ENCODE data around the gene LMOD3.

The LMOD3 gene

GRCh38 chr3:69096299-69096698 is 26.1 kb downstream of the LMOD3 start:
- no peak for DNase-seq (ENCODE audit: extremely low read depth, low read depth)

GRCh38 chr3:69095636-69096035 is 26.8 kb downstream of the LMOD3 start:
- TF ChIP-seq CTCF (IDR thresholded peaks at IDR 0.05; ENCODE audit: low read depth, low read length), result no peak
- no peak for DNase-seq (ENCODE audit: extremely low read depth, low read depth)

More at GRCh38 chr3:69096299-69096698, 26.1 kb downstream of the LMOD3 start:
- no peak for TF ChIP-seq CTCF (IDR thresholded peaks at IDR 0.05; ENCODE audit: low read depth, low read length)

- DNase-seq (ENCODE audit: extremely low read depth, low read depth), result no peak
- no peak for TF ChIP-seq CTCF (IDR thresholded peaks at IDR 0.05; ENCODE audit: low read depth, low read length)
Measured at GRCh38 chr3:69094467-69095205, 27.8 kb downstream of the LMOD3 start.

- TF ChIP-seq CTCF (IDR thresholded peaks at IDR 0.05; ENCODE audit: low read depth, low read length), result no peak
- DNase-seq (ENCODE audit: extremely low read depth, low read depth), result no peak
Measured at GRCh38 chr3:69092030-69092516, 30.3 kb downstream of the LMOD3 start.

- TF ChIP-seq CTCF (IDR thresholded peaks at IDR 0.05; ENCODE audit: low read depth, low read length), result no peak
- DNase-seq (ENCODE audit: extremely low read depth, low read depth), result no peak
Measured at GRCh38 chr3:69091389-69092029, 30.9 kb downstream of the LMOD3 start.

- no peak for TF ChIP-seq CTCF (IDR thresholded peaks at IDR 0.05; ENCODE audit: low read depth, low read length)
Measured at GRCh38 chr3:69090021-69090420, 32.4 kb downstream of the LMOD3 start.

GRCh38 chr3:69088063-69088462 is 34.3 kb downstream of the LMOD3 start:
- no peak for TF ChIP-seq CTCF (IDR thresholded peaks at IDR 0.05; ENCODE audit: low read depth, low read length)
- no peak for DNase-seq (ENCODE audit: extremely low read depth, low read depth)

More at GRCh38 chr3:69090021-69090420, 32.4 kb downstream of the LMOD3 start:
- peak; percentile 59 for DNase-seq (ENCODE audit: extremely low read depth, low read depth)
